ENCODE data around the gene LAMC1.

DNA sequence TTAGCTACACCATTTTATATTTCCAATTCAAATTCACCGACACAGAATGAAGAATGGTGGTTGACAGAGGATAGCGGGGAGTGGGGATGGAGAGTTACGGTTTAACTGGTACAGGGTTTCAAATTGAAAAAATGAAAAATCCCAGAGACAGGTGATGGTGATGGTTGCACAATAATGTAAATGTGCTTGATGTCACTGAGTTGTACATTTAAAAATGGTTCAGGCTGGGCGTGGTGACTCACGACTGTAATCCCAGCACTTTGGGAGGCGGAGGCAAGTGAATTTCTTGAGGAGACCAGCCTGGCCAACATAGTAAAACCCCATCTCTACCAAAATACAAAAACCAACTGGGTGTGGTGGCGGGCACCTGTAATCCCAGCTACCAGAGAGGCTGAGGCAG is 39.1 kb upstream of the LAMC1 start:
- TF ChIP-seq, protein P1, sequence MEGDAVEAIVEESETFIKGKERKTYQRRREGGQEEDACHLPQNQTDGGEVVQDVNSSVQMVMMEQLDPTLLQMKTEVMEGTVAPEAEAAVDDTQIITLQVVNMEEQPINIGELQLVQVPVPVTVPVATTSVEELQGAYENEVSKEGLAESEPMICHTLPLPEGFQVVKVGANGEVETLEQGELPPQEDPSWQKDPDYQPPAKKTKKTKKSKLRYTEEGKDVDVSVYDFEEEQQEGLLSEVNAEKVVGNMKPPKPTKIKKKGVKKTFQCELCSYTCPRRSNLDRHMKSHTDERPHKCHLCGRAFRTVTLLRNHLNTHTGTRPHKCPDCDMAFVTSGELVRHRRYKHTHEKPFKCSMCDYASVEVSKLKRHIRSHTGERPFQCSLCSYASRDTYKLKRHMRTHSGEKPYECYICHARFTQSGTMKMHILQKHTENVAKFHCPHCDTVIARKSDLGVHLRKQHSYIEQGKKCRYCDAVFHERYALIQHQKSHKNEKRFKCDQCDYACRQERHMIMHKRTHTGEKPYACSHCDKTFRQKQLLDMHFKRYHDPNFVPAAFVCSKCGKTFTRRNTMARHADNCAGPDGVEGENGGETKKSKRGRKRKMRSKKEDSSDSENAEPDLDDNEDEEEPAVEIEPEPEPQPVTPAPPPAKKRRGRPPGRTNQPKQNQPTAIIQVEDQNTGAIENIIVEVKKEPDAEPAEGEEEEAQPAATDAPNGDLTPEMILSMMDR (conservative IDR thresholded peaks at IDR 0.05 in 1 of 2, IDR thresholded peaks at IDR 0.05 in 1 of 2; ENCODE audit: low read depth in 1 of 2, low read length in 2 of 2) = no peak
- TF ChIP-seq EZH2 (IDR thresholded peaks at IDR 0.05; ENCODE audit: low read length, missing control alignments) = no peak

Data from fibroblast of lung (primary cell).